A549 (cell line): ENCODE measurements around the gene ANO6. TPM values are rescaled to one million over a fixed set of nuclear protein-coding genes. Genes with fewer than 3 reads are reported as not detected.

Source experiments
- ATAC-seq, 2 experiments: fragments of 200-7000 bp in 1 of 2; fragments of >200 bp in 1 of 2; cut with Nextera tagmentation in 1 of 2; cut with Tn5 transposase in 1 of 2; 3 replicates each; pipeline versions ENCODE4 v1.8.0 to v1.9.1; 2018 to 2020; ENCODE audit warnings: mild to moderate bottlenecking in 1 of 2, moderate library complexity in 1 of 2
- CTCF ChIA-PET: fragments of 300-600 bp; sonication (Branson Sonifier 250); formaldehyde crosslinking; extraction: SDS; loops from one replicate; lab custom pipeline; 2021; ENCODE audit warnings: antibody characterized with exemption, inconsistent platforms; lab: Yijun Ruan, JAX
- POLR2A ChIA-PET: fragments of 350-600 bp; formaldehyde crosslinking; extraction: SDS; loops from one replicate; lab custom pipeline; 2021; ENCODE audit warnings: antibody characterized with exemption, inconsistent platforms; lab: Yijun Ruan, JAX
- DNase-seq, 2 experiments: peaks; one replicate each; pipeline versions ENCODE4 v3.0.0 to v3.0.0-alpha.2; 2011 to 2016; ENCODE audit warnings: low read depth in 1 of 2, low spot score in 1 of 2
- FAIRE-seq: peaks from 2 replicates; lab custom pipeline; 2011; peaks lifted over from hg19 to GRCh38; lab: Jason Lieb, UNC
- H3K27ac ChIP-seq, 2 experiments: fragments of >200 bp; sonication (Bioruptor Twin); formaldehyde crosslinking; 3 replicates each; pipeline ENCODE4 v1.5.1; 2016 to 2017
- H3K4me1 ChIP-seq: fragments of >200 bp; sonication (Bioruptor Twin); formaldehyde crosslinking; 3 replicates; pipeline ENCODE4 v1.6.1; 2016
- H3K4me2 ChIP-seq: fragments of >200 bp; sonication (Bioruptor Twin); formaldehyde crosslinking; 3 replicates; pipeline ENCODE4 v1.6.1; 2016
- H3K4me3 ChIP-seq: fragments of >200 bp; sonication (Bioruptor Twin); formaldehyde crosslinking; 3 replicates; pipeline ENCODE4 v1.5.1; 2016
- H3K9me3 ChIP-seq: fragments of >200 bp; sonication (Bioruptor Twin); formaldehyde crosslinking; 3 replicates; pipeline ENCODE4 v1.6.1; 2016
- BHLHE40 ChIP-seq: IDR thresholded peaks from 2 replicates; pipeline ENCODE4 v1.6.1; 2012; ENCODE audit warnings: low read depth, low read length, inconsistent platforms
- CBX2 ChIP-seq: fragments of 200-600 bp; sonication (generic); IDR thresholded peaks from 2 replicates; pipeline ENCODE4 v1.6.1; 2016; ENCODE audit warnings: low read depth, mild to moderate bottlenecking, borderline replicate concordance
- EHF ChIP-seq: fragments of 250-450 bp; sonication (Bioruptor Pico); IDR thresholded peaks from 2 replicates; pipeline ENCODE4 v1.5.0; 2020; ENCODE audit warnings: mild to moderate bottlenecking
- HEYL ChIP-seq: fragments of 250-450 bp; sonication (Bioruptor Pico); IDR thresholded peaks from 2 replicates; pipeline ENCODE4 v1.8.0; 2021; ENCODE audit warnings: mild to moderate bottlenecking, moderate library complexity
- JUNB ChIP-seq: fragments of >200 bp; sonication (Bioruptor Twin); formaldehyde crosslinking; IDR thresholded peaks from 2 replicates; pipeline ENCODE4 v1.6.1; 2016
- MAFK ChIP-seq: fragments of 450-650 bp; IDR thresholded peaks from 2 replicates; pipeline ENCODE4 v1.6.1; 2014; ENCODE audit not compliant: partially characterized antibody
- MAZ ChIP-seq: fragments of 150-350 bp; IDR thresholded peaks from 2 replicates; pipeline ENCODE4 v1.6.1; 2014; ENCODE audit warnings: antibody characterized with exemption, low read depth, low read length, borderline replicate concordance
- NFE2L2 ChIP-seq: fragments of 150-350 bp; conservative IDR thresholded peaks from 2 replicates; pipeline ENCODE4 v1.6.1; 2014; ENCODE audit warnings: low read length
- POLR2AphosphoS2 ChIP-seq: conservative IDR thresholded peaks from 2 replicates; pipeline ENCODE4 v1.6.1; 2012; ENCODE audit warnings: low read length, improper control_type of control experiment, inconsistent platforms
- RFX5 ChIP-seq: fragments of 450-650 bp; IDR thresholded peaks from 2 replicates; pipeline ENCODE4 v1.7.1; 2014; ENCODE audit warnings: antibody characterized with exemption, mild to moderate bottlenecking, moderate library complexity
- RNF2 ChIP-seq: fragments of 200-600 bp; sonication (generic); IDR thresholded peaks from 2 replicates; pipeline ENCODE4 v1.6.1; 2016; ENCODE audit warnings: low read depth, mild to moderate bottlenecking, antibody characterized with exemption, moderate library complexity, borderline replicate concordance
- SMC3 ChIP-seq: fragments of >200 bp; sonication (Bioruptor Twin); formaldehyde crosslinking; IDR thresholded peaks from 3 replicates; pipeline ENCODE4 v1.6.1; 2018; ENCODE audit warnings: inconsistent platforms
- SREBF2 ChIP-seq: fragments of 450-650 bp; IDR thresholded peaks from 2 replicates; pipeline ENCODE4 v1.6.1; 2014; ENCODE audit warnings: mild to moderate bottlenecking, moderate library complexity
- TP53 ChIP-seq: fragments of 250-450 bp; sonication (Bioruptor Pico); IDR thresholded peaks from 2 replicates; pipeline ENCODE4 v1.5.0; 2021; ENCODE audit warnings: mild to moderate bottlenecking, moderate library complexity
- ZFP36 ChIP-seq: fragments of 450-650 bp; IDR thresholded peaks from 2 replicates; pipeline ENCODE4 v1.6.1; 2014; ENCODE audit warnings: borderline replicate concordance; ENCODE audit not compliant: partially characterized antibody
- ZNF302 ChIP-seq: fragments of 250-450 bp; sonication (Bioruptor Pico); IDR thresholded peaks from 2 replicates; pipeline ENCODE4 v1.9.0; 2021; ENCODE audit warnings: inconsistent platforms, mild to moderate bottlenecking, moderate library complexity
- WGBS: methylation state at CpG from one replicate; pipeline ENCODE4 v1.1.6; 2017; ENCODE audit errors: missing lambda C conversion rate; 5-methylcytosine and 5-hydroxymethylcytosine counted together
- polyA plus RNA-seq, 4 experiments: library from polyadenylated mRNA; depleted of rRNA in 3 of 4; stranded (reverse); fragments of >200 nt; fragmentation: RNase III in 1 of 4; extraction: RNeasy Plus Mini Kit Qiagen cat#74134 plus additional on column Dnase treatment in 1 of 4; gene quantifications; 2 replicates in 3 of 4; 3 replicates in 1 of 4; pipeline ENCODE4 v1.2.3, GENCODE V29; 2011 to 2017
- TF ChIP-seq, protein P1 (sequence below): IDR thresholded peaks from 2 replicates; pipeline ENCODE4 v1.6.1; 2012
- TF ChIP-seq, protein P2 (sequence below): fragments of >200 bp; sonication (Bioruptor Twin); formaldehyde crosslinking; IDR thresholded peaks from 2 replicates; pipeline ENCODE4 v1.6.1; 2016
- TF ChIP-seq, protein P3 (sequence below): fragments of >200 bp; sonication (Bioruptor Twin); formaldehyde crosslinking; IDR thresholded peaks from 3 replicates; pipeline ENCODE4 v1.6.1; 2016
- TF ChIP-seq, protein P4 (sequence below): fragments of 200-600 bp; sonication (generic); IDR thresholded peaks from 2 replicates; pipeline ENCODE4 v1.6.1; 2016; ENCODE audit warnings: antibody characterized with exemption, mild to moderate bottlenecking, moderate library complexity

The ANO6 gene
- polyA plus RNA-seq, 2 of the 4 experiments (the other 2 are of a cell fraction): 41.7 to 80.0 TPM

DNA sequence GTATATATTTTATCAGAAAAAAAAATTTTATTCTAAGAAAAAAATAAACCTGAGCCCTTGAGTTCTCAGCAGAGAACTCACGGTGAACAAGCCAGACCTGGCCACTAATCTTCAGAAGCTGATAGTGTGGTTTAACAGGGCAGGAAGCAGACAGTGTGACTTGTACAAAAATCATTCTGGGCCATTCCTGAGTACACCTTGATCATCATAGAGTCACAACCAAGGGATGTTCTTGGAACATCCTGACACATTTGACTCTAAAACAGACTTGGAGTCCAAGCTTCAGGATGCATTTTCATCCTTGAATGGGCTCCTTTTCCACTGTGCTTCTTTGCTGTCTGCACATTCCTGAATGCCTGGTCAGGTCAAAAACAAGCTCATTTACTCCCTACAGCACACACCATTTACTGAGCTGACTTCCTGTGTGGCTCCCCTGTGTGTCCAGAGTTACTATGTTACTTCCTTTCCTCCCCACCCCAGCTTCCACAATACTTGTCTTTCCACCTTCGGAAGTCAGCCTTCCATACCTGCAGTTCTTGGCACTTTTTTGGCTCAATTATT lies 112.0 kb downstream of the ANO6 start:
- no peak for DNase-seq
- TF ChIP-seq ZNF302 (no peak), MAZ (no peak), POLR2AphosphoS2 (no peak), CBX2 (no peak), RNF2 (no peak), EHF (CRISPR knock-in tag) (no peak), JUNB (no peak), NFE2L2 (no peak), RFX5 (no peak), HEYL (CRISPR knock-in tag) (no peak)
- TF ChIP-seq, protein P1, sequence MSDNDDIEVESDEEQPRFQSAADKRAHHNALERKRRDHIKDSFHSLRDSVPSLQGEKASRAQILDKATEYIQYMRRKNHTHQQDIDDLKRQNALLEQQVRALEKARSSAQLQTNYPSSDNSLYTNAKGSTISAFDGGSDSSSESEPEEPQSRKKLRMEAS: no peak
- ATAC-seq: no peak
- 97% methylated on average over 2 of the region's 2 CpGs for WGBS
- no peak for FAIRE-seq
- Histone ChIP-seq H3K27ac (no peak overlapping the region), H3K9me3 (0 out of 3 replicates have a peak, but pooled peaks cover 2% of the 10 kb centered on the region), H3K4me1 (no peaks in the 10 kb centered on the region), H3K4me2 (no peak overlapping the region), H3K4me3 (no peak overlapping the region)
- ChIA-PET POLR2A (no interaction called here), CTCF (interaction anchor here (1.0 to 1.4 kb wide), 2 partner anchors 113 to 216 kb away, joined by 3 to 6 read pairs; partner anchors contain the start of gene ANO6)

DNA sequence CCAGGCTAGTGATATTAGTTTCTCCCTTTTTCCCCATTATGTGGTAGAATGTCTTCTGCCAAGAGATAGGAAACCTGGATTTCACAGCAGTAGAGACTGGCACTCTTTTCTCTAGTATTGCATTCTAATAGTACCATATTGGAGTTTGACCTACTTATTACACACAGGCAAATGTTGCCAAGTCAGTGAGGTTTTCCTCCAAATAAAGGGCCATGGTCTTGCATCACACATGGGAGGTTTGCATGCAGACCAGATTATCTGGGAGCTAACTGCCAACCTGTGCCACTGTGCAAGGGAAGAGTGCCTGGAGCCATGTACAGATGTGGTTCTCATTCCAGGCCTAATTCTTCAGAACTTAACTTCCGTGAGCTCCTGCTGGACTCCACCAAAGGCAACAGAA lies 113.3 kb downstream of the ANO6 start:
- ATAC-seq (no peak), FAIRE-seq (no peak), DNase-seq (no peak)
- CTCF ChIA-PET: no interaction called here
- Histone ChIP-seq H3K9me3 (0 out of 3 replicates have a peak, but pooled peaks cover 2% of the 10 kb centered on the region), H3K27ac (no peak overlapping the region), H3K4me3 (no peak overlapping the region)
- 95% methylated on average over 1 of the region's 1 CpG for WGBS
- TF ChIP-seq BHLHE40: no peak
- TF ChIP-seq, protein P2, sequence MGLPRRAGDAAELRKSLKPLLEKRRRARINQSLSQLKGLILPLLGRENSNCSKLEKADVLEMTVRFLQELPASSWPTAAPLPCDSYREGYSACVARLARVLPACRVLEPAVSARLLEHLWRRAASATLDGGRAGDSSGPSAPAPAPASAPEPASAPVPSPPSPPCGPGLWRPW: no peak
- no peak for TF ChIP-seq SMC3
- TF ChIP-seq MAFK: no peak
- TF ChIP-seq, protein P3, sequence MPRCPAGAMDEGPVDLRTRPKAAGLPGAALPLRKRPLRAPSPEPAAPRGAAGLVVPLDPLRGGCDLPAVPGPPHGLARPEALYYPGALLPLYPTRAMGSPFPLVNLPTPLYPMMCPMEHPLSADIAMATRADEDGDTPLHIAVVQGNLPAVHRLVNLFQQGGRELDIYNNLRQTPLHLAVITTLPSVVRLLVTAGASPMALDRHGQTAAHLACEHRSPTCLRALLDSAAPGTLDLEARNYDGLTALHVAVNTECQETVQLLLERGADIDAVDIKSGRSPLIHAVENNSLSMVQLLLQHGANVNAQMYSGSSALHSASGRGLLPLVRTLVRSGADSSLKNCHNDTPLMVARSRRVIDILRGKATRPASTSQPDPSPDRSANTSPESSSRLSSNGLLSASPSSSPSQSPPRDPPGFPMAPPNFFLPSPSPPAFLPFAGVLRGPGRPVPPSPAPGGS: no peak
- TF ChIP-seq TP53 (CRISPR knock-in tag): no peak
- no peak for TF ChIP-seq SREBF2
- TF ChIP-seq, protein P4, sequence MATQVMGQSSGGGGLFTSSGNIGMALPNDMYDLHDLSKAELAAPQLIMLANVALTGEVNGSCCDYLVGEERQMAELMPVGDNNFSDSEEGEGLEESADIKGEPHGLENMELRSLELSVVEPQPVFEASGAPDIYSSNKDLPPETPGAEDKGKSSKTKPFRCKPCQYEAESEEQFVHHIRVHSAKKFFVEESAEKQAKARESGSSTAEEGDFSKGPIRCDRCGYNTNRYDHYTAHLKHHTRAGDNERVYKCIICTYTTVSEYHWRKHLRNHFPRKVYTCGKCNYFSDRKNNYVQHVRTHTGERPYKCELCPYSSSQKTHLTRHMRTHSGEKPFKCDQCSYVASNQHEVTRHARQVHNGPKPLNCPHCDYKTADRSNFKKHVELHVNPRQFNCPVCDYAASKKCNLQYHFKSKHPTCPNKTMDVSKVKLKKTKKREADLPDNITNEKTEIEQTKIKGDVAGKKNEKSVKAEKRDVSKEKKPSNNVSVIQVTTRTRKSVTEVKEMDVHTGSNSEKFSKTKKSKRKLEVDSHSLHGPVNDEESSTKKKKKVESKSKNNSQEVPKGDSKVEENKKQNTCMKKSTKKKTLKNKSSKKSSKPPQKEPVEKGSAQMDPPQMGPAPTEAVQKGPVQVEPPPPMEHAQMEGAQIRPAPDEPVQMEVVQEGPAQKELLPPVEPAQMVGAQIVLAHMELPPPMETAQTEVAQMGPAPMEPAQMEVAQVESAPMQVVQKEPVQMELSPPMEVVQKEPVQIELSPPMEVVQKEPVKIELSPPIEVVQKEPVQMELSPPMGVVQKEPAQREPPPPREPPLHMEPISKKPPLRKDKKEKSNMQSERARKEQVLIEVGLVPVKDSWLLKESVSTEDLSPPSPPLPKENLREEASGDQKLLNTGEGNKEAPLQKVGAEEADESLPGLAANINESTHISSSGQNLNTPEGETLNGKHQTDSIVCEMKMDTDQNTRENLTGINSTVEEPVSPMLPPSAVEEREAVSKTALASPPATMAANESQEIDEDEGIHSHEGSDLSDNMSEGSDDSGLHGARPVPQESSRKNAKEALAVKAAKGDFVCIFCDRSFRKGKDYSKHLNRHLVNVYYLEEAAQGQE: no peak
- no peak for TF ChIP-seq ZFP36
- TF ChIP-seq RFX5: no peak
- TF ChIP-seq, all 56 proteins: peak for 0
- no peak overlapping the region for H3K4me2 ChIP-seq
- POLR2A ChIA-PET: no interaction called here
- no peaks in the 10 kb centered on the region for H3K4me1 ChIP-seq
